ENCODE measurements around the gene EPHB1.
A peak's percentile ranks its signal among the peaks of the same experiment; 100 is the strongest.
"Not testable (repeated sequence)": the region's sequence is repeated elsewhere in the genome, so short reads cannot be mapped to it uniquely, and the experiment has no call there.

The EPHB1 gene

DNA sequence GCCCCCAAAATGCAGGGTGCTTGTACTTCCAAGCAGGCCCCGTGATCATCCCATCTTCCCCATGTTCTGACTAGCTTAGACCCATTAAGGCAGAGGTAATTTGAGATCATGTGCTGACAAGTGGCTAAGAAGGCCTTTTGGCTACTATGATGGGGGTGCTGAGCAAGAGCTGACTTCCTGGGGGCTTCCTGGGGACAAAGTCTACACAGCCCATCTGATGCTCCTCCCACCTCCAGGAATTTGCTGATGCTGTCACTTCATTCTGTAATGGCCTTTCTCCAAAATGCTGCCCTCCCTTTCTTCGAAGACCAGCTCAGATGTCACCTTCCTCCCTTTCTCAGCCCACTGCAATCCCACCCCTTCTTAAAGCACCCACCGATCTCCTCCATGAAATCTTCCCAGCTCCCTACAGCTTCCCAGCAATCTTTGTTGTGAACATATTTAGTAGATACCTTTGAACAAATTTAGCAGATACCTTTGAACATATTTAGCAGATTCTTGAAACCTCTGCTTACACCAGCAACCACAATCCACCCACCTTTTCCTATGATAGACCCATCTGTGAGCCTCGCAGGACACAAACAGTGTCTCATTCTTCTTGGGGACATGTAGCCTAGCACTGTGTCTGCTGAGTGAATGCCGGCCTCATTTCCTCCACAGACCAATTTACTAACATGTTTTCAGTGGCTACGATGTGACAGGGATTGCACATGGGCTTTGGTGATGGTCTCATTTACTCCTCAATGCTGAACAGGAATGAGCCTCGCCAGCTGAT is 223.3 kb downstream of the EPHB1 start:
- H3K4me1 ChIP-seq (ENCODE audit: control insufficient read depth, insufficient read depth, low read length) = peaks cover 17% of the 10 kb centered on the region
- H3K4me3 ChIP-seq (ENCODE audit: insufficient read depth, low read depth, low read length) = no peak overlapping the region
- H3K9me3 ChIP-seq (ENCODE audit: control insufficient read depth, low read length) = no peaks in the 10 kb centered on the region
- no peaks in the 10 kb centered on the region for H3K36me3 ChIP-seq (ENCODE audit: control insufficient read depth, insufficient read depth, low read length)
- no peak overlapping the region for H3K27ac ChIP-seq (ENCODE audit: insufficient read depth, low read depth, low read length, poor library complexity, severe bottlenecking)
- 88 to 89% methylated on average over 7 of the region's 7 CpGs for WGBS, 2 experiments
- no peaks in the 10 kb centered on the region for H3K27me3 ChIP-seq (ENCODE audit: control insufficient read depth, insufficient read depth, low read length, poor library complexity, severe bottlenecking)

DNA sequence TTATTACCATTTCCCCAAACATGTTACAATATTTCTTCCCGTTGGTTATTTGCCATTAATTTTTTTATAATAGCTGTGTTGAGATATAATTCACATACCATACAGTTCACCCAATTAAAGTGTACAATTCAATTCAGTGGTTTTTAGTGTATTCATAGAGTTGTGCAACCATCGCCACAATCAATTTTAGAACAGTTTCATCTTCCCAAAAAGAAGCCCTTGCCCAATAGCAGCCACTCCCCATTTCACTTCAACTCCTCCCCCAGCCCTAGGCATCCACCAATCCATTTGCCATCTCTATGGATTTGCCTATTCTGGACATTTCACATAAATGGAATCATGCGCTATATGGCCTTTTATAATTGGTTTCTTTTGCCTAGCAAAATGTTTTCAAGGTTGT is 225.1 kb downstream of the EPHB1 start:
- Histone ChIP-seq H3K27me3 (ENCODE audit: control insufficient read depth, insufficient read depth, low read length, poor library complexity, severe bottlenecking) (no peaks in the 10 kb centered on the region), H3K27ac (ENCODE audit: insufficient read depth, low read depth, low read length, poor library complexity, severe bottlenecking) (no peak overlapping the region), H3K9me3 (ENCODE audit: control insufficient read depth, low read length) (no peaks in the 10 kb centered on the region), H3K36me3 (ENCODE audit: control insufficient read depth, insufficient read depth, low read length) (no peaks in the 10 kb centered on the region), H3K4me1 (ENCODE audit: control insufficient read depth, insufficient read depth, low read length) (peaks cover 17% of the 10 kb centered on the region), H3K4me3 (ENCODE audit: insufficient read depth, low read depth, low read length) (no peak overlapping the region)
- 82 to 94% methylated on average over 2 of the region's 3 CpGs for WGBS, 2 experiments

- H3K36me3 ChIP-seq (ENCODE audit: control insufficient read depth, insufficient read depth, low read length) = no peaks in the 10 kb centered on the region
- H3K4me1 ChIP-seq (ENCODE audit: control insufficient read depth, insufficient read depth, low read length) = no peaks in the 10 kb centered on the region
- H3K27ac ChIP-seq (ENCODE audit: insufficient read depth, low read depth, low read length, poor library complexity, severe bottlenecking) = no peak overlapping the region
- H3K9me3 ChIP-seq (ENCODE audit: control insufficient read depth, low read length) = no peaks in the 10 kb centered on the region
- 83 to 86% methylated on average over 8 to 9 of the region's 9 CpGs for WGBS, 2 experiments
- no peaks in the 10 kb centered on the region for H3K27me3 ChIP-seq (ENCODE audit: control insufficient read depth, insufficient read depth, low read length, poor library complexity, severe bottlenecking)
- H3K4me3 ChIP-seq (ENCODE audit: insufficient read depth, low read depth, low read length) = no peak overlapping the region
These were observed 229.1 kb downstream of the EPHB1 start for GRCh38 chr3:135023996-135024658.

DNA sequence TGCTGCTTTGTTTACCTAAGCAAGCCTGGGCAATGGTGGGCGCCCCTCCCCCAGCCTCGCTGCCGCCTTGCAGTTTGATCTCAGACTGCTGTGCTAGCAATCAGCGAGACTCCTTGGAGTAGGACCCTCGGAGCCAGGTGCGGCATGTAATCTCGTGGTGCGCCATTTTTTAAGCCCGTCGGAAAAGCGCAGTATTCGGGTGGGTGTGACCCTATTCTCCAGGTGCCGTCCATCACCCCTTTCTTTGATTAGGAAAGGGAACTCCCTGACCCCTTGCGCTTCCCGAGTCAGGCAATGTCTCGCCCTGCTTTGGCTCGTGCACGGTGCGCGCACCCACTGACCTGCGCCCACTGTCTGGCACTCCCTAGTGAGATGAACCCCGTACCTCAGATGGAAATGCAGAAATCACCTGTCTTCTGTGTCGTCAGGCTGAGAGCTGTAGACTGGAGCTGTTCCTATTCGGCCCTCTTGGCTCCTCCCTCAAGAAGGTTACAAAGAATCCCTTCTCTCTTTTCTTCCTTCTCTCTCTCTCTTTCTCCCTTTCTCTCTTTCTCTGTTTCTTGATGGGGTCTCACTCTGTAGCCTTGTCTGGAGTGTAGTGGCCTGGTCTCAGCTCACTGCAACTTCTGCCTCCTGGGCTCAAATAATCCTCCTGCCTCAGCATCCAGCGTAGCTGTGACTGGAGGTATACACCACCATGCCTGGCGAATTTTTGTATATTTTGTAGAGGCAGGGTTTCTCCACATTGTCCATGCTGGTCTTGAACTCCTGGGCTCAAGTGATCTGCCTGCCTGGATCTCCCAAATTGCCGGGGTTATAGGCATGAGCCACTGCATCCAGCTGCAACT is 235.9 kb downstream of the EPHB1 start:
- H3K4me3 ChIP-seq (ENCODE audit: insufficient read depth, low read depth, low read length) = peak overlapping the region; percentile 18

GRCh38 chr3:135033737-135034136 is 238.7 kb downstream of the EPHB1 start:
- 88 to 92% methylated on average over 7 of the region's 7 CpGs for WGBS, 2 experiments
- H3K36me3 ChIP-seq (ENCODE audit: control insufficient read depth, insufficient read depth, low read length) = no peaks in the 10 kb centered on the region
- no peaks in the 10 kb centered on the region for H3K27me3 ChIP-seq (ENCODE audit: control insufficient read depth, insufficient read depth, low read length, poor library complexity, severe bottlenecking)
- no peak overlapping the region for H3K4me3 ChIP-seq (ENCODE audit: insufficient read depth, low read depth, low read length)
- H3K9me3 ChIP-seq (ENCODE audit: control insufficient read depth, low read length) = no peaks in the 10 kb centered on the region
- peaks cover 33% of the 10 kb centered on the region for H3K4me1 ChIP-seq (ENCODE audit: control insufficient read depth, insufficient read depth, low read length)
- no peak overlapping the region for H3K27ac ChIP-seq (ENCODE audit: insufficient read depth, low read depth, low read length, poor library complexity, severe bottlenecking)

More for the DNA sequence above, 235.9 kb downstream of the EPHB1 start:
- H3K27ac ChIP-seq (ENCODE audit: insufficient read depth, low read depth, low read length, poor library complexity, severe bottlenecking); H3K36me3 ChIP-seq (ENCODE audit: control insufficient read depth, insufficient read depth, low read length); H3K27me3 ChIP-seq (ENCODE audit: control insufficient read depth, insufficient read depth, low read length, poor library complexity, severe bottlenecking); H3K9me3 ChIP-seq (ENCODE audit: control insufficient read depth, low read length): not testable (repeated sequence)
- H3K4me1 ChIP-seq (ENCODE audit: control insufficient read depth, insufficient read depth, low read length) = peaks cover 33% of the 10 kb centered on the region
- 13 to 15% methylated on average over 27 of the region's 27 CpGs for WGBS, 2 experiments

GRCh38 chr3:135034291-135034768 is 239.3 kb downstream of the EPHB1 start:
- H3K36me3 ChIP-seq (ENCODE audit: control insufficient read depth, insufficient read depth, low read length) = no peaks in the 10 kb centered on the region
- H3K27ac ChIP-seq (ENCODE audit: insufficient read depth, low read depth, low read length, poor library complexity, severe bottlenecking) = no peak overlapping the region
- H3K9me3 ChIP-seq (ENCODE audit: control insufficient read depth, low read length) = no peaks in the 10 kb centered on the region
- no peaks in the 10 kb centered on the region for H3K27me3 ChIP-seq (ENCODE audit: control insufficient read depth, insufficient read depth, low read length, poor library complexity, severe bottlenecking)
- H3K4me1 ChIP-seq (ENCODE audit: control insufficient read depth, insufficient read depth, low read length) = peaks cover 33% of the 10 kb centered on the region
- no peak overlapping the region for H3K4me3 ChIP-seq (ENCODE audit: insufficient read depth, low read depth, low read length)
- 71 to 75% methylated on average over 4 of the region's 4 CpGs for WGBS, 2 experiments

- peaks cover 33% of the 10 kb centered on the region for H3K4me1 ChIP-seq (ENCODE audit: control insufficient read depth, insufficient read depth, low read length)
These were observed 239.9 kb downstream of the EPHB1 start for GRCh38 chr3:135034891-135035440.

GRCh38 chr3:135038186-135038585 is 243.1 kb downstream of the EPHB1 start:
- Histone ChIP-seq H3K9me3 (ENCODE audit: control insufficient read depth, low read length) (no peaks in the 10 kb centered on the region), H3K4me3 (ENCODE audit: insufficient read depth, low read depth, low read length) (no peak overlapping the region), H3K27ac (ENCODE audit: insufficient read depth, low read depth, low read length, poor library complexity, severe bottlenecking) (no peak overlapping the region), H3K4me1 (ENCODE audit: control insufficient read depth, insufficient read depth, low read length) (peaks cover 34% of the 10 kb centered on the region), H3K27me3 (ENCODE audit: control insufficient read depth, insufficient read depth, low read length, poor library complexity, severe bottlenecking) (no peaks in the 10 kb centered on the region), H3K36me3 (ENCODE audit: control insufficient read depth, insufficient read depth, low read length) (no peaks in the 10 kb centered on the region)
- WGBS, 2 experiments = 93 to 94% methylated on average over 5 of the region's 5 CpGs

More at GRCh38 chr3:135034891-135035440, 239.9 kb downstream of the EPHB1 start:
- no peak overlapping the region for H3K4me3 ChIP-seq (ENCODE audit: insufficient read depth, low read depth, low read length)
- H3K9me3 ChIP-seq (ENCODE audit: control insufficient read depth, low read length) = no peaks in the 10 kb centered on the region
- no peaks in the 10 kb centered on the region for H3K27me3 ChIP-seq (ENCODE audit: control insufficient read depth, insufficient read depth, low read length, poor library complexity, severe bottlenecking)
- H3K36me3 ChIP-seq (ENCODE audit: control insufficient read depth, insufficient read depth, low read length) = no peaks in the 10 kb centered on the region
- no peak overlapping the region for H3K27ac ChIP-seq (ENCODE audit: insufficient read depth, low read depth, low read length, poor library complexity, severe bottlenecking)
- 80 to 86% methylated on average over 6 of the region's 6 CpGs for WGBS, 2 experiments

DNA sequence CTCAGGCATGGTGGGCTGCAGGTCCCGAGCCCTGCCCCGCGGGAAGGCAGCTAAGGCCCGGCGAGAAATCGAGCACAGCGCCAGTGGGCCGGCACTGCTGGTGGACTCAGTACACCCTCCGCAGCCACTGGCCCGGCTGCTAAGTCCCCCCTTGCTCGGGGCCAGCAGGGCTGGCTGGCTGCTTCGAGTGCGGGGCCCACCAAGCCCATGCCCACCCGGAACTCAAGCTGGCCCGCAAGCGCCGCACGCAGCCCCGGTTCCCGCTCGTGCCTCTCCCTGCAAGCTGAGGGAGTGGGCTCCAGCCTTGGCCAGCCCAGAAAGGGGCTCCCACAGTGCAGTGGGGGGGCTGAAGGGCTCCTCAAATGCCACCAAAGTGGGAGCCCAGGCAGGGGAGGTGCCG is 244.5 kb downstream of the EPHB1 start:
- not testable (repeated sequence) for H3K27ac ChIP-seq (ENCODE audit: insufficient read depth, low read depth, low read length, poor library complexity, severe bottlenecking); H3K27me3 ChIP-seq (ENCODE audit: control insufficient read depth, insufficient read depth, low read length, poor library complexity, severe bottlenecking); H3K9me3 ChIP-seq (ENCODE audit: control insufficient read depth, low read length); H3K4me3 ChIP-seq (ENCODE audit: insufficient read depth, low read depth, low read length); H3K36me3 ChIP-seq (ENCODE audit: control insufficient read depth, insufficient read depth, low read length)
- 95 to 96% methylated on average over 22 of the region's 22 CpGs for WGBS, 2 experiments
- peaks cover 27% of the 10 kb centered on the region for H3K4me1 ChIP-seq (ENCODE audit: control insufficient read depth, insufficient read depth, low read length)
